Measurements from ENCODE around the gene USP12.

GRCh38 chr13:27028683-27029480 is 142.7 kb downstream of the USP12 start:
- TF ChIP-seq POLR2A (IDR thresholded peaks at IDR 0.05) (no peak), CTCF (IDR thresholded peaks at IDR 0.05) (no peak)
